Uterus (tissue), 2 donors: Measurements from ENCODE around the gene SLC8A2.

Source experiments
- POLR2A ChIP-seq, 2 donors: fragments of 450-650 bp; IDR thresholded peaks; one replicate each; pipeline ENCODE4 v1.6.1; 2016; ENCODE audit warnings: antibody characterized with exemption in 2 of 2, mild to moderate bottlenecking in 1 of 2, moderate library complexity in 1 of 2
- TF ChIP-seq, protein P1 (sequence below), 4 experiments: fragments of 200-600 bp in 2 of 4; fragments of 450-650 bp in 2 of 4; sonication (generic) in 2 of 4; IDR thresholded peaks; one replicate each; pipeline ENCODE4 v1.5.1; 2016 to 2019; ENCODE audit warnings: antibody characterized with exemption in 4 of 4, mild to moderate bottlenecking in 2 of 4, moderate library complexity in 1 of 4

DNA sequence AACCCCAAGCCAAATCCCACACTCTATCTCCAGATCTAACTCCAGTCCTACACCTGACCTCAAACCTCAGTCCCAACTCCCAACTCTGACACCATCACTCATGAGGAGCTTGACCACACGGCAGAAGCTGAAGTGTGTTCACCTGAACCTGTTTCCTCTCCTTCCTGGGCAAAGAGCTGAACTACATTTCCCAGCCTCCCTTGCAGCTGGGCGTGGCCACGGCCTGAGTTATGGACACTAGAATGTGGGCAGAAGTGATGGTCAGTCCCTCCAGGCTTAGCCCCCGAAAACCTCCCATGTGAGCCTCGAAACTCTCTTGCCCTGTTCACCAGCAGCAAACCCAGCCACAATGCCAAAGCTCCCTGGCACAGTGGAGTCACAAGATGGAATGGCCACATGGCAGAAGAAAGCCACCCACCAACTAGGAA, 32.9 kb downstream of the SLC8A2 start:
- TF ChIP-seq, protein P1, sequence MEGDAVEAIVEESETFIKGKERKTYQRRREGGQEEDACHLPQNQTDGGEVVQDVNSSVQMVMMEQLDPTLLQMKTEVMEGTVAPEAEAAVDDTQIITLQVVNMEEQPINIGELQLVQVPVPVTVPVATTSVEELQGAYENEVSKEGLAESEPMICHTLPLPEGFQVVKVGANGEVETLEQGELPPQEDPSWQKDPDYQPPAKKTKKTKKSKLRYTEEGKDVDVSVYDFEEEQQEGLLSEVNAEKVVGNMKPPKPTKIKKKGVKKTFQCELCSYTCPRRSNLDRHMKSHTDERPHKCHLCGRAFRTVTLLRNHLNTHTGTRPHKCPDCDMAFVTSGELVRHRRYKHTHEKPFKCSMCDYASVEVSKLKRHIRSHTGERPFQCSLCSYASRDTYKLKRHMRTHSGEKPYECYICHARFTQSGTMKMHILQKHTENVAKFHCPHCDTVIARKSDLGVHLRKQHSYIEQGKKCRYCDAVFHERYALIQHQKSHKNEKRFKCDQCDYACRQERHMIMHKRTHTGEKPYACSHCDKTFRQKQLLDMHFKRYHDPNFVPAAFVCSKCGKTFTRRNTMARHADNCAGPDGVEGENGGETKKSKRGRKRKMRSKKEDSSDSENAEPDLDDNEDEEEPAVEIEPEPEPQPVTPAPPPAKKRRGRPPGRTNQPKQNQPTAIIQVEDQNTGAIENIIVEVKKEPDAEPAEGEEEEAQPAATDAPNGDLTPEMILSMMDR (IDR thresholded peaks at IDR 0.05): no peak
- no peak for TF ChIP-seq POLR2A (IDR thresholded peaks at IDR 0.05)
